ENCODE data around the gene NPC1.

DNA sequence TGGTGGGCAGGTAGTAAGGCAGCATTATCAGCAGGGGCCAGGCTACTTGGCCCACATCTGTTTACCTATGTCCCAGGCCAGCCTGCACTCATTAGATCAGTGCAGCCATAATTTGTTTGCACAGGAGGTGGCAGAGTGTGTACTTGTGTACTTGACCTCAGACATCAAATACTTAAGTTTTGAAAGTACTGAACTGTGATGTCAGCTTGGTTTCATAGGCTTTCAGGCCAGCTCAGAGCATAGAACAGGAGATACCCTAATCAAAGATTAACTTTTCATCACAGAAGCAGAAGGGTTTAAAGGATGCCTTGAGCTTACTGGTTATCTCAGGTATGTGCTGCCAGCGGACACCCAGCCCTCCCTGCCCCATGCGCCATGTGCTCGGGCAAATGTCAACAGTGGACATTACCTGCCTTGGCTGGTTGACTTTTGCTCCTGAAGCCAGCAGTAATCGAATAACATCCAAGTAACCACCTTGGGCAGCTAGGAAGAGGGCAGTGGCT lies 43.2 kb upstream of the NPC1 start:
- TF ChIP-seq, protein P1, sequence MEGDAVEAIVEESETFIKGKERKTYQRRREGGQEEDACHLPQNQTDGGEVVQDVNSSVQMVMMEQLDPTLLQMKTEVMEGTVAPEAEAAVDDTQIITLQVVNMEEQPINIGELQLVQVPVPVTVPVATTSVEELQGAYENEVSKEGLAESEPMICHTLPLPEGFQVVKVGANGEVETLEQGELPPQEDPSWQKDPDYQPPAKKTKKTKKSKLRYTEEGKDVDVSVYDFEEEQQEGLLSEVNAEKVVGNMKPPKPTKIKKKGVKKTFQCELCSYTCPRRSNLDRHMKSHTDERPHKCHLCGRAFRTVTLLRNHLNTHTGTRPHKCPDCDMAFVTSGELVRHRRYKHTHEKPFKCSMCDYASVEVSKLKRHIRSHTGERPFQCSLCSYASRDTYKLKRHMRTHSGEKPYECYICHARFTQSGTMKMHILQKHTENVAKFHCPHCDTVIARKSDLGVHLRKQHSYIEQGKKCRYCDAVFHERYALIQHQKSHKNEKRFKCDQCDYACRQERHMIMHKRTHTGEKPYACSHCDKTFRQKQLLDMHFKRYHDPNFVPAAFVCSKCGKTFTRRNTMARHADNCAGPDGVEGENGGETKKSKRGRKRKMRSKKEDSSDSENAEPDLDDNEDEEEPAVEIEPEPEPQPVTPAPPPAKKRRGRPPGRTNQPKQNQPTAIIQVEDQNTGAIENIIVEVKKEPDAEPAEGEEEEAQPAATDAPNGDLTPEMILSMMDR (conservative IDR thresholded peaks at IDR 0.05 in 1 of 2, IDR thresholded peaks at IDR 0.05 in 1 of 2; ENCODE audit: extremely low read depth in 1 of 2, insufficient read depth in 1 of 2, low read depth in 1 of 2, low read length in 2 of 2), result no peak
- no peak for TF ChIP-seq EZH2 (IDR thresholded peaks at IDR 0.05; ENCODE audit: borderline replicate concordance, low read length)

Data from mammary epithelial cell (primary cell).